Measurements from ENCODE around the gene LILRB5.
"Not testable (repeated sequence)": the region's sequence is repeated elsewhere in the genome, so short reads cannot be mapped to it uniquely, and the experiment has no call there.

LILRB5 gene

GRCh38 chr19:54281007-54281728, 24.1 kb upstream of the LILRB5 start, which contains the start of gene LILRB2:
Gene LILRB2 (minus strand): TSS chr19:54281110. CDS start chr19:54280496, 614 bp downstream.
- no peaks in the 10 kb centered on the region for H3K4me1 ChIP-seq (ENCODE audit: low read depth, poor library complexity, severe bottlenecking)

GRCh38 chr19:54280441-54280840, 23.4 kb upstream of the LILRB5 start:
- not testable (repeated sequence) for H3K27ac ChIP-seq; H3K4me1 ChIP-seq (ENCODE audit: low read depth, poor library complexity, severe bottlenecking); H3K4me2 ChIP-seq

More at GRCh38 chr19:54281007-54281728, 24.1 kb upstream of the LILRB5 start, which contains the start of gene LILRB2:
- Histone ChIP-seq H3K27me3 (ENCODE audit: insufficient read depth, low read depth) (peaks cover 16% of the 10 kb centered on the region; the same call in 1 of the 2 replicates), H2AFZ (ENCODE audit: low read depth) (no peak within 1 kb of the TSS), H3K4me3 (IDR thresholded peaks at IDR 0.05; ENCODE audit: insufficient read depth, low read depth, low read length) (no peak within 1 kb of the TSS), H3K4me2 (no peak within 1 kb of the TSS), H3K79me2 (ENCODE audit: insufficient read depth, low read depth) (no peaks in the 10 kb centered on the region), H4K20me1 (ENCODE audit: insufficient read depth) (no peaks in the 10 kb centered on the region), H3K27ac (no peak within 1 kb of the TSS), H3K36me3 (ENCODE audit: insufficient read depth) (no peaks in the 10 kb centered on the region), H3K9ac (no peak within 1 kb of the TSS)
- no peak for TF ChIP-seq CTCF (conservative IDR thresholded peaks at IDR 0.05; ENCODE audit: low read depth, low read length)

GRCh38 chr19:54280025-54280424, 23.0 kb upstream of the LILRB5 start:
- H3K4me3 ChIP-seq (IDR thresholded peaks at IDR 0.05; ENCODE audit: insufficient read depth, low read depth, low read length); H2AFZ ChIP-seq (ENCODE audit: low read depth); H3K4me1 ChIP-seq (ENCODE audit: low read depth, poor library complexity, severe bottlenecking); H3K27ac ChIP-seq; H3K79me2 ChIP-seq (ENCODE audit: insufficient read depth, low read depth); H3K4me2 ChIP-seq; H3K9ac ChIP-seq; H4K20me1 ChIP-seq (ENCODE audit: insufficient read depth); H3K36me3 ChIP-seq (ENCODE audit: insufficient read depth): not testable (repeated sequence)
- H3K27me3 ChIP-seq (ENCODE audit: insufficient read depth, low read depth): peaks cover 16% of the 10 kb centered on the region; the same call in 1 of the 2 replicates

More at GRCh38 chr19:54280441-54280840, 23.4 kb upstream of the LILRB5 start:
- H3K27me3 ChIP-seq (ENCODE audit: insufficient read depth, low read depth): peaks cover 16% of the 10 kb centered on the region; the same call in 1 of the 2 replicates
- H3K9ac ChIP-seq; H3K36me3 ChIP-seq (ENCODE audit: insufficient read depth); H3K4me3 ChIP-seq (IDR thresholded peaks at IDR 0.05; ENCODE audit: insufficient read depth, low read depth, low read length); H3K79me2 ChIP-seq (ENCODE audit: insufficient read depth, low read depth); H4K20me1 ChIP-seq (ENCODE audit: insufficient read depth); H2AFZ ChIP-seq (ENCODE audit: low read depth): not testable (repeated sequence)

GRCh38 chr19:54279406-54279962, 22.4 kb upstream of the LILRB5 start:
- TF ChIP-seq CTCF (conservative IDR thresholded peaks at IDR 0.05; ENCODE audit: low read depth, low read length): no peak
- no peak overlapping the region for H2AFZ ChIP-seq (ENCODE audit: low read depth)
- H4K20me1 ChIP-seq (ENCODE audit: insufficient read depth): no peaks in the 10 kb centered on the region
- H3K36me3 ChIP-seq (ENCODE audit: insufficient read depth): no peaks in the 10 kb centered on the region
- no peaks in the 10 kb centered on the region for H3K4me1 ChIP-seq (ENCODE audit: low read depth, poor library complexity, severe bottlenecking)
- H3K9ac ChIP-seq: no peak overlapping the region
- no peak overlapping the region for H3K4me3 ChIP-seq (IDR thresholded peaks at IDR 0.05; ENCODE audit: insufficient read depth, low read depth, low read length)
- H3K79me2 ChIP-seq (ENCODE audit: insufficient read depth, low read depth): no peaks in the 10 kb centered on the region
- no peak overlapping the region for H3K27ac ChIP-seq
- H3K4me2 ChIP-seq: no peak overlapping the region
- H3K27me3 ChIP-seq (ENCODE audit: insufficient read depth, low read depth): peaks cover 11% of the 10 kb centered on the region; the same call in 1 of the 2 replicates

- not testable (repeated sequence) for H3K4me1 ChIP-seq (ENCODE audit: low read depth, poor library complexity, severe bottlenecking); H3K79me2 ChIP-seq (ENCODE audit: insufficient read depth, low read depth); H3K9ac ChIP-seq; H4K20me1 ChIP-seq (ENCODE audit: insufficient read depth); H3K4me2 ChIP-seq; H3K36me3 ChIP-seq (ENCODE audit: insufficient read depth); H3K4me3 ChIP-seq (IDR thresholded peaks at IDR 0.05; ENCODE audit: insufficient read depth, low read depth, low read length); H2AFZ ChIP-seq (ENCODE audit: low read depth); H3K27ac ChIP-seq
- H3K27me3 ChIP-seq (ENCODE audit: insufficient read depth, low read depth): peaks cover 13% of the 10 kb centered on the region; the same call in 1 of the 2 replicates
Observed at GRCh38 chr19:54278571-54279195, 21.6 kb upstream of the LILRB5 start.

- H3K4me1 ChIP-seq (ENCODE audit: low read depth, poor library complexity, severe bottlenecking); H3K4me2 ChIP-seq; H3K79me2 ChIP-seq (ENCODE audit: insufficient read depth, low read depth); H3K4me3 ChIP-seq (IDR thresholded peaks at IDR 0.05; ENCODE audit: insufficient read depth, low read depth, low read length); H3K27ac ChIP-seq; H3K36me3 ChIP-seq (ENCODE audit: insufficient read depth); H2AFZ ChIP-seq (ENCODE audit: low read depth); H4K20me1 ChIP-seq (ENCODE audit: insufficient read depth); H3K9ac ChIP-seq: not testable (repeated sequence)
- H3K27me3 ChIP-seq (ENCODE audit: insufficient read depth, low read depth): peaks cover 19% of the 10 kb centered on the region; the same call in 1 of the 2 replicates
Observed at GRCh38 chr19:54278056-54278455, 21.0 kb upstream of the LILRB5 start.

GRCh38 chr19:54277111-54277615, 20.1 kb upstream of the LILRB5 start:
- H4K20me1 ChIP-seq (ENCODE audit: insufficient read depth); H3K79me2 ChIP-seq (ENCODE audit: insufficient read depth, low read depth); H3K4me1 ChIP-seq (ENCODE audit: low read depth, poor library complexity, severe bottlenecking); H3K4me2 ChIP-seq; H3K27ac ChIP-seq; H3K9ac ChIP-seq; H2AFZ ChIP-seq (ENCODE audit: low read depth); H3K36me3 ChIP-seq (ENCODE audit: insufficient read depth); H3K4me3 ChIP-seq (IDR thresholded peaks at IDR 0.05; ENCODE audit: insufficient read depth, low read depth, low read length): not testable (repeated sequence)
- H3K27me3 ChIP-seq (ENCODE audit: insufficient read depth, low read depth): peaks cover 23% of the 10 kb centered on the region; the same call in 1 of the 2 replicates
